GM19468 (cell line): ENCODE measurements around the gene MEIOSIN.
A peak's percentile ranks its signal among the peaks of the same experiment; 100 is the strongest.

Experiments used
- ATAC-seq: cut with Tn5 transposase; IDR thresholded peaks from one replicate; pipeline ENCODE4 v1.9.1; 2021; ENCODE audit warnings: mild to moderate bottlenecking, moderate library complexity, moderate number of reproducible peaks; ENCODE audit not compliant: unreplicated experiment; ENCODE audit errors: extremely low read depth

The MEIOSIN gene

DNA sequence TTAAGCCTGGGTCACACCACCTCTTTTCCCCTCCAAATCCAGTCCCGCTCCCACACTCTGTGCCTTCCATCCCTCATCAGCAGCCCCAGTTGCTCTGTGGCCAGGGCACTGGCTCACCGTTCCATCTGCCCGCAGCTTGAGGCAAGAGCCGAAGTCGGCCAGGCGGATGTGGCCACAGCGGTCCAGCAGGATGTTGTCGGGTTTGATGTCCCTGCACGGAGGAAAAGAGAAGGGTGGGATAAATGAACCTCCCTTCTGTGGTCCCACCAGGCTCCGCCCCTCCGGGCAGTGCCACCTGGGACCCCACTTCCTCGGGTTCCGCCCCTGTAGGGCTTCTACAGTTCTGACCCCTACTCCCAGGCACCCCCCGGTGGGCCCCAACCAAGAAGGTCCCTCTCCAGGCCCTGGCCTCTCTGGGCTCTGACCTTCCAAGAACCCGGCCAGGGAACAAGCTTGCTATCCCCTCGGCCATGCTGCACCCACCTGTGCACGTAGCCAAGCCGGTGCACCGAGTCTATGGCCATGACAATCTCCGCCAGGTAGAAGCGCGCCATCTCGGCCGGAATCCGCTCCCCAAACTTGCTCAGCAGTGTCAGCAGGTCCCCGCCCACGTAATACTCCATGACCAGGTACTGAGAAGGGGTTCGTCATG is 44.9 kb downstream of the MEIOSIN start:
- no peak for ATAC-seq

GRCh38 chr19:45779231-45780145 is 46.2 kb downstream of the MEIOSIN start:
- ATAC-seq = no peak

GRCh38 chr19:45780146-45780447 is 46.9 kb downstream of the MEIOSIN start:
- ATAC-seq = no peak

DNA sequence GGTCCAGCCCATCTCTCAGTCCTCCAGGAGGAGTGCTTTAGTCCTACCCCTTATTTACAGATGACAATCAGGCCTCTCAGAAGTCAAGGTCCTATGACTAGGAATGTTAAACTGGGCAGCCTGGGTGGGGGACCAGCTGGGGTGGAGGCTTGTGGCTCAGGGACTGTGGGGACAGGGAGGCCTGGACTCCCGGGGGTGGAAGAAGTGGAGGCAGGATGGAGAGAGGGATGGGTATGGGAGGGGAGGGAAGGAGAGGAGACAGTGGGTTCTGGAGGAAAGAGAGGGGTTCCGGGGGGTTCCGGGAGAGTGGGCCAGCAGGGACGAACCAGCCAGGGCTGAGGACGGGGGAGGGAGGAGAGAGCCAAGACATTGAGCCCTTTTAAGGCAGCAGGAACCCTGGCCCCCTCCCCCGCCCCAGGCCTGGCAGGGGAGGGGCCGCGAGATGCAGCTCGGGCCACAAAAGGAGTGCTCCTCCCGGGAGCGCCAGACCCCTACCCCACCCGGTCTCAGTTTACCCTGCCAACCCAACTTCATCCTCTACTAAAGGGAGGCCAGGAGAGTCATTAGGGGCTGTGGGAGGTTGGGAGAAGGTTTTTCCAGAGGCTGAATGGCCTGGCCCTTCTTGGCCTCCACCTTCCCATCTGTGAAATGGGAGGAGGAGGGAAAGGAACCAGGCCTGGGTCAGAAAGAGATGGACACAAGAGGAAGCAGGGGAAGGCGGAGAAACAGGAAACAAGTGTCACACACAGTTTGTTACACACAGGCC is 47.4 kb downstream of the MEIOSIN start:
- no peak for ATAC-seq

GRCh38 chr19:45781214-45782161 is 48.2 kb downstream of the MEIOSIN start:
- no peak for ATAC-seq

GRCh38 chr19:45782162-45782691 is 49.0 kb downstream of the MEIOSIN start, which contains the start of gene DMPK:
Gene DMPK, minus strand, starts transcription at chr19:45782490. Its CDS starts 138 bp downstream, at chr19:45782352.
- no peak for ATAC-seq

GRCh38 chr19:45782820-45783785 is 49.9 kb downstream of the MEIOSIN start:
- ATAC-seq = no peak

GRCh38 chr19:45784096-45784495 is 50.9 kb downstream of the MEIOSIN start:
- ATAC-seq = no peak

DNA sequence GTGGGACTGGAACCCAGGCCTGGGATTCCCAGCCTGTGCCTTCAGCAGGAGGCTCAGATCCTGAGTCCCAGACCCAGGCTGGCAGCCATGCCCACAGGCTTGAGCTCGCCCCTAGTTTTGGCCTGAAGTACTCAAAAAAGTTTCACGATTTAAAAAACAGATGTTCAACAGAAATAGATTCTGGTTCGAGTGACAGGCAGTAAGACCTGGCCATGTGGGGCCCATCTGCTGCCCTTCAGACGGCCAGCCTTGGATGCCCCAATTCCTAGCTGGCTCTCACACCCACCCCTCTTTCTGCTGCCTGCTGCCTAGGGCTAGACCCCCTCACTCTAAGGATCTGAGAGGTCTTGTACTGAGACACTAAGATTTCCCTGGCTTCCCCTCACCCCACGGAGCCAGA is 51.9 kb downstream of the MEIOSIN start:
- ATAC-seq = no peak

- ATAC-seq = no peak
These were observed 52.7 kb downstream of the MEIOSIN start for GRCh38 chr19:45785781-45786532.

- no peak for ATAC-seq
These were observed 53.3 kb downstream of the MEIOSIN start for GRCh38 chr19:45786533-45786894.

- no peak for ATAC-seq
These were observed 56.0 kb downstream of the MEIOSIN start for GRCh38 chr19:45789035-45789786.

- no peak for ATAC-seq
These were observed 57.7 kb downstream of the MEIOSIN start for GRCh38 chr19:45790942-45791341.

DNA sequence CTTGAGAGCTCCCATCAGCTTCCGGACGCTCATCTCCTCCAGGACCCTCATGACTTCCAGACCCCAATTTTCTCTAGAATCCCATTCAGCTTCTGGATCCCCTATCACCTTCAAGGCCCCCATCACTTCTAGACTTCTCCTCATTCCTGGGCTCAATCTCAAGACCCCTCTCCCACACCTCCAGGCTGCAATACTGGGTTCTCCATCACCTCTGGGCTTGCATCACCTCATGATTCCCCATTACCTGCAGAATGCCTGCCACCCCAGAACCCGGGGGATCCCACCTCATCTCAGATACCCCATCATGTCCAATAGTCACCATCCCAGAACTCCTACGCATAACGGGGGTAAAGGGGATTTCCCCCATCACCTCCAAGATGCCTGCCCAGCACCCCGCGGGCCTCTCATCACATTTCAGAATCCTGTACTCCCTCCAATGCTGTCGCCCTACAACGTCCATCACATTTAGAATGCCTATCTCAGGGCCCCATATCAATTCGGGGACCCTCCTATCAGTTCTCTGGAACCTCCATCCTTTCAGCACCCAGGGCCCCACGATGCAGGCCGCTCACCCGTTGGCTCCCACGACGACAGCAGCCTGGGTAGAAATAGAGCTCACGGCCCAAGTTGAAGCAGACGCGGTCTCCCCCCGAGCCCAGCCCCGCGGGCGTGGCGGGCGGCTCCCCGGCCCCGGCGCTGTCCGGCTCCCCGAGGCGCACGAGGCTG is 58.7 kb downstream of the MEIOSIN start:
- ATAC-seq = no peak

GRCh38 chr19:45792470-45793177 is 59.4 kb downstream of the MEIOSIN start, which contains the start of gene DMWD:
Gene DMWD, minus strand, starts transcription at chr19:45792845. Its CDS starts 89 bp downstream, at chr19:45792756.
- ATAC-seq = peak; percentile 87

DNA sequence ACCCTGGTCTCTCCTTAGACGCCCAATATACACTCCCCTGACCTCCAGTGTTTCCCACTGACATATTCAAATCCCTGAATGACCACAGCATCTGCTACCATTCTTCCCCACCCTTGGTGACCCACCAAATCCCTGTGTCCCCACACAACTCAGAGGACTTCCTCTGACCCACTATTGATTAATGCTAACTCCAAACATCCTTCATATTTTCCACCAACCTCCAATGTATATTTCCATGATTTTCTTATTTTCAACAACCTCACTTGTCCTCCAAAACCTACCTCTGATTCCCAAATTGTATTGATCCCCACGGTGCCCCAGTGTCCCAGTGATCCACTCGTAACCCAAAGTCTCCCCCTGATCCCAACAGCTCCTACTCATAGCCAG is 59.9 kb downstream of the MEIOSIN start:
- ATAC-seq = no peak
